Astrocyte (in vitro differentiated cells and primary cell): ENCODE data around the gene KCNMB2. TPM values are rescaled to one million over a fixed set of nuclear protein-coding genes. Genes with fewer than 3 reads are reported as not detected.
"Not testable (repeated sequence)": the region's sequence is repeated elsewhere in the genome, so short reads cannot be mapped to it uniquely, and the experiment has no call there.

Experiments used
- DNase-seq: peaks from one replicate; pipeline ENCODE4 v3.0.0-alpha.2; 2010; ENCODE audit warnings: low read depth
- FAIRE-seq: peaks from 2 replicates; lab custom pipeline; 2011; peaks lifted over from hg19 to GRCh38; lab: Jason Lieb, UNC
- H2AFZ ChIP-seq: 2 replicates; pipeline ENCODE4 v1.6.0; 2012; ENCODE audit warnings: low read depth, low read length, inconsistent platforms
- H3K27ac ChIP-seq: 2 replicates; pipeline ENCODE4 v1.5.1; 2011; ENCODE audit warnings: low read depth, low read length, inconsistent platforms
- H3K27me3 ChIP-seq: 2 replicates; pipeline ENCODE4 v1.6.0; 2011; ENCODE audit warnings: low read length, inconsistent platforms; ENCODE audit not compliant: insufficient read depth
- H3K36me3 ChIP-seq: 2 replicates; pipeline ENCODE4 v1.5.1; 2011; ENCODE audit warnings: low read length, inconsistent platforms; ENCODE audit not compliant: insufficient read depth
- H3K4me1 ChIP-seq: 2 replicates; pipeline ENCODE4 v1.5.1; 2011; ENCODE audit warnings: low read length, inconsistent platforms; ENCODE audit not compliant: insufficient read depth
- H3K4me2 ChIP-seq: 2 replicates; pipeline ENCODE4 v1.6.0; 2012; ENCODE audit warnings: low read length, inconsistent platforms
- H3K4me3 ChIP-seq: 2 replicates; pipeline ENCODE4 v1.5.1; 2011; ENCODE audit warnings: low read depth, mild to moderate bottlenecking, low read length, inconsistent platforms; ENCODE audit not compliant: insufficient read depth
- H3K79me2 ChIP-seq: 2 replicates; pipeline ENCODE4 v1.6.0; 2012; ENCODE audit warnings: mild to moderate bottlenecking, low read length, inconsistent platforms; ENCODE audit not compliant: insufficient read depth
- H3K9ac ChIP-seq: 2 replicates; pipeline ENCODE4 v1.6.0; 2012; ENCODE audit warnings: mild to moderate bottlenecking, low read length, inconsistent platforms
- H3K9me3 ChIP-seq: 2 replicates; pipeline ENCODE4 v1.5.1; 2012; ENCODE audit warnings: low read depth, mild to moderate bottlenecking, low read length, inconsistent platforms; ENCODE audit not compliant: insufficient read depth
- H4K20me1 ChIP-seq: 2 replicates; pipeline ENCODE4 v1.6.0; 2012; ENCODE audit warnings: low read length, inconsistent platforms; ENCODE audit not compliant: insufficient read depth
- H3K27ac Mint-ChIP-seq: one replicate; pipeline ENCODE4 v1.8.0; 2021; ENCODE audit warnings: mild to moderate bottlenecking, mixed read lengths; ENCODE audit not compliant: unreplicated experiment
- H3K27me3 Mint-ChIP-seq: one replicate; pipeline ENCODE4 v1.8.0; 2021; ENCODE audit warnings: low read depth, mixed read lengths; ENCODE audit not compliant: unreplicated experiment
- H3K36me3 Mint-ChIP-seq: one replicate; pipeline ENCODE4 v1.8.0; 2021; ENCODE audit warnings: low read depth, mixed read lengths; ENCODE audit not compliant: unreplicated experiment
- H3K4me1 Mint-ChIP-seq: one replicate; pipeline ENCODE4 v1.8.0; 2021; ENCODE audit warnings: low read depth, mixed read lengths; ENCODE audit not compliant: unreplicated experiment
- H3K4me3 Mint-ChIP-seq: one replicate; pipeline ENCODE4 v1.8.0; 2021; ENCODE audit warnings: mild to moderate bottlenecking, moderate library complexity, mixed read lengths; ENCODE audit not compliant: unreplicated experiment
- H3K9me3 Mint-ChIP-seq: one replicate; pipeline ENCODE4 v1.8.0; 2021; ENCODE audit warnings: mild to moderate bottlenecking, mixed read lengths; ENCODE audit not compliant: unreplicated experiment
- EZH2 ChIP-seq: IDR thresholded peaks from 2 replicates; pipeline ENCODE4 v1.6.1; 2012; ENCODE audit warnings: mild to moderate bottlenecking, low read length, inconsistent platforms; ENCODE audit not compliant: insufficient read depth
- total RNA-seq: library from RNA; stranded (reverse); gene quantifications from 2 replicates; pipeline ENCODE4 v1.2.1, GENCODE V29; 2021
- TF ChIP-seq, protein P1 (sequence below): IDR thresholded peaks from 2 replicates; pipeline ENCODE4 v1.5.1; 2011; ENCODE audit warnings: low read depth, mild to moderate bottlenecking, inconsistent platforms, low read length, moderate library complexity; ENCODE audit not compliant: insufficient read depth

Gene KCNMB2
- total RNA-seq, 1 donor from 2014 or later, result not detected

DNA sequence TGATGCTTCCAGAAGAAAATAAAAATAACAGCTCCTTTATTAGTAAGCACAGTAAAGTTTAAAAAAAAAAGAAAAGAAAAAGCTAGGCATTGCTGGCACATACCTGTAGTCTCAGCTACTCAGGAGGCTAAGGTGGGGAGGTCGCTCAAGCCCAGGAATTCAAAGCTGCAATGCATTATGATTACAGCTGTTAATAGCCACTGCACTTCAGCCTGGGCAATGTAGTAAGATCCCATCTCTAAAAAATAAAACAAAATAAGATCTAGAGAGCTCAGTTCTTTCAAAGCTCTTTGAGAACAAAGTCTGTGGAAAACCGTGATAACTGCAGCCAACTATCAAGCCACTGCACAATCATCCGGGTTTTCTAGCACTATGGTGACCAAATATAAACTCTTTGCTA is 323.1 kb downstream of the KCNMB2 start:
- Mint-ChIP-seq H3K4me3 (no peak overlapping the region), H3K27me3 (no peaks in the 10 kb centered on the region), H3K4me1 (no peaks in the 10 kb centered on the region), H3K9me3 (peaks cover 2% of the 10 kb centered on the region), H3K36me3 (no peaks in the 10 kb centered on the region), H3K27ac (no peak overlapping the region)
- H3K9me3 ChIP-seq, result no peaks in the 10 kb centered on the region
- H3K27ac ChIP-seq, result no peak overlapping the region
- DNase-seq (no peak), FAIRE-seq (no peak)
- no peak overlapping the region for H2AFZ ChIP-seq
- no peak overlapping the region for H3K9ac ChIP-seq
- H3K27me3 ChIP-seq, result no peaks in the 10 kb centered on the region
- no peaks in the 10 kb centered on the region for H3K4me1 ChIP-seq
- TF ChIP-seq EZH2, result no peak
- TF ChIP-seq, protein P1, sequence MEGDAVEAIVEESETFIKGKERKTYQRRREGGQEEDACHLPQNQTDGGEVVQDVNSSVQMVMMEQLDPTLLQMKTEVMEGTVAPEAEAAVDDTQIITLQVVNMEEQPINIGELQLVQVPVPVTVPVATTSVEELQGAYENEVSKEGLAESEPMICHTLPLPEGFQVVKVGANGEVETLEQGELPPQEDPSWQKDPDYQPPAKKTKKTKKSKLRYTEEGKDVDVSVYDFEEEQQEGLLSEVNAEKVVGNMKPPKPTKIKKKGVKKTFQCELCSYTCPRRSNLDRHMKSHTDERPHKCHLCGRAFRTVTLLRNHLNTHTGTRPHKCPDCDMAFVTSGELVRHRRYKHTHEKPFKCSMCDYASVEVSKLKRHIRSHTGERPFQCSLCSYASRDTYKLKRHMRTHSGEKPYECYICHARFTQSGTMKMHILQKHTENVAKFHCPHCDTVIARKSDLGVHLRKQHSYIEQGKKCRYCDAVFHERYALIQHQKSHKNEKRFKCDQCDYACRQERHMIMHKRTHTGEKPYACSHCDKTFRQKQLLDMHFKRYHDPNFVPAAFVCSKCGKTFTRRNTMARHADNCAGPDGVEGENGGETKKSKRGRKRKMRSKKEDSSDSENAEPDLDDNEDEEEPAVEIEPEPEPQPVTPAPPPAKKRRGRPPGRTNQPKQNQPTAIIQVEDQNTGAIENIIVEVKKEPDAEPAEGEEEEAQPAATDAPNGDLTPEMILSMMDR, result no peak
- H3K79me2 ChIP-seq, result no peaks in the 10 kb centered on the region
- H4K20me1 ChIP-seq, result no peaks in the 10 kb centered on the region
- no peaks in the 10 kb centered on the region for H3K36me3 ChIP-seq
- no peak overlapping the region for H3K4me2 ChIP-seq
- H3K4me3 ChIP-seq, result no peak overlapping the region

DNA sequence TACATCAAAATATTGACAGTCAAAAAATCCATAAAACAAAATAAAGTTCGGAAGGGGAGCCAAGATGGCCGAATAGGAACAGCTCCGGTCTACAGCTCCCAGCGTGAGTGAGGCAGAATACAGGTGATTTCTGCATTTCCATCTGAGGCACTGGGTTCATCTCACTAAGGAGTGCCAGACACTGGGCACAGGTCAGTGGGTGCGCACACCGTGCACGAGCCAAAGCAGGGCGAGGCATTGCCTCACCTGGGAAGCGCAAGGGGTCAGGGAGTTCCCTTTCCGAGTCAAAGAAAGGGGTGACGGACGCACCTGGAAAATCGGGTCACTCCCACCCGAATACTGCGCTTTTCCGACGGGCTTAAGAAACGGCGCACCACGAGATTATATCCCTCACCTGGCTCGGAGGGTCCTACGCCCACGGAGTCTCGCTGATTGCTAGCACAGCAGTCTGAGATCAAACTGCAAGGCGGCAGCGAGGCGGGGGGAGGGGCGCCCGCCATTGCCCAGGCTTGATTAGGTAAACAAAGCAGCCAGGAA is 323.7 kb downstream of the KCNMB2 start:
- FAIRE-seq, H3K4me3 ChIP-seq, H3K9me3 ChIP-seq, H3K27me3 Mint-ChIP-seq, H3K4me1 ChIP-seq, H3K27me3 ChIP-seq, H3K27ac Mint-ChIP-seq, H3K27ac ChIP-seq, DNase-seq, H3K4me3 Mint-ChIP-seq, H3K4me2 ChIP-seq, H3K36me3 Mint-ChIP-seq, H3K79me2 ChIP-seq, H3K36me3 ChIP-seq, H4K20me1 ChIP-seq, H3K9me3 Mint-ChIP-seq, H3K9ac ChIP-seq, H3K4me1 Mint-ChIP-seq, H2AFZ ChIP-seq: not testable (repeated sequence)

DNA sequence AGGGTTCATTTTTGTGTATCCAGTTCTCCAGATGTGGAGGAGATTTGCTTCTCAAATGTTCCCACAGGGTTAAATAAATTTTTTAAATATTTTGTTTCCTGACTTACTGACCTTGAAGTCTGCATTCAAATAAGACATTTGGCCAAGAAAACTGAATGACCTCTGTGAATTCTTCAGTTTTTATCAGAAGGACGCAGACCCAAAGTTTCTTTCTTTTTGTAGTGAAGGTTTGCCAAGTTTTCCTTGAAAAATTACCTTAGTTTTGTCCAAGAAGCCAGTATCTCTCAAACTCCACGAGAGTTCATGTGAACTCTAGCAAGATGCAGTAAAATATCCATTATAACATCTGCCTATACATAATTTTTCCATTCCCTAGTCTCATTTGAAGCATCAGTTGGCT is 332.4 kb downstream of the KCNMB2 start:
- no peak overlapping the region for H3K4me3 ChIP-seq
- H3K27me3 ChIP-seq, result no peaks in the 10 kb centered on the region
- H3K27ac ChIP-seq, result no peak overlapping the region
- TF ChIP-seq, protein P1, result no peak
- no peak for TF ChIP-seq EZH2
- H3K79me2 ChIP-seq, result no peaks in the 10 kb centered on the region
- no peak overlapping the region for H3K4me2 ChIP-seq
- DNase-seq, result no peak
- H3K36me3 ChIP-seq, result no peaks in the 10 kb centered on the region
- FAIRE-seq, result no peak
- no peak overlapping the region for H2AFZ ChIP-seq
- Mint-ChIP-seq H3K27me3 (no peaks in the 10 kb centered on the region), H3K9me3 (no peaks in the 10 kb centered on the region), H3K4me1 (no peaks in the 10 kb centered on the region), H3K4me3 (no peak overlapping the region), H3K27ac (no peak overlapping the region), H3K36me3 (no peaks in the 10 kb centered on the region)
- no peaks in the 10 kb centered on the region for H3K4me1 ChIP-seq
- no peaks in the 10 kb centered on the region for H3K9me3 ChIP-seq
- no peak overlapping the region for H3K9ac ChIP-seq
- no peaks in the 10 kb centered on the region for H4K20me1 ChIP-seq
